Measurements from ENCODE around the gene STX16. TPM values are rescaled to one million over a fixed set of nuclear protein-coding genes. Genes with fewer than 3 reads are reported as not detected.

STX16 gene
- total and polyA plus RNA-seq, 2 of the 13 experiments (the other 11 are each of a cell fraction or from before 2014, with no cell fraction given) = 28.0 to 72.7 TPM

- TF ChIP-seq HNRNPK (IDR thresholded peaks at IDR 0.05; ENCODE audit: low read depth, low read length, poor library complexity, severe bottlenecking) (peak; percentile 96), ZFP41 (CRISPR knock-in tag; IDR thresholded peaks at IDR 0.05; ENCODE audit: borderline replicate concordance) (peak; percentile 97), ZNF713 (CRISPR knock-in tag; IDR thresholded peaks at IDR 0.05) (peak; percentile 96; the same call in 1 of the 2 replicates), NR1H2 (CRISPR knock-in tag; IDR thresholded peaks at IDR 0.05; ENCODE audit: borderline replicate concordance, low read depth) (peak; percentile 98; the same call in 1 of the 2 replicates), KAT2B (IDR thresholded peaks at IDR 0.05; ENCODE audit: borderline replicate concordance, low read depth, low read length) (no peak), ZKSCAN8 (CRISPR knock-in tag; IDR thresholded peaks at IDR 0.05; ENCODE audit: borderline replicate concordance) (peak; percentile 98), SMARCC2 (IDR thresholded peaks at IDR 0.05) (no peak), ZNF572 (CRISPR knock-in tag; IDR thresholded peaks at IDR 0.05) (peak; percentile 97), PRMT3 (CRISPR knock-in tag; IDR thresholded peaks at IDR 0.05; ENCODE audit: borderline replicate concordance, low read depth) (0 out of 2 replicates have a peak, but pooled peaks have one; percentile 7), MEF2D (CRISPR knock-in tag; IDR thresholded peaks at IDR 0.05) (peak; percentile 98), ZNF296 (CRISPR knock-in tag; conservative IDR thresholded peaks at IDR 0.05) (no peak; the same call in 1 of the 2 replicates), E2F1 (CRISPR knock-in tag; IDR thresholded peaks at IDR 0.05) (0 out of 2 replicates have a peak, but pooled peaks have one; percentile 59), SP2 (CRISPR knock-in tag; IDR thresholded peaks at IDR 0.05) (peak; percentile 81), ONECUT2 (CRISPR knock-in tag; IDR thresholded peaks at IDR 0.05) (peak; percentile 72), ISL2 (CRISPR knock-in tag; IDR thresholded peaks at IDR 0.05) (peak; percentile 94), FOXO1 (CRISPR knock-in tag; IDR thresholded peaks at IDR 0.05) (peak; percentile 97), SKI (IDR thresholded peaks at IDR 0.05; ENCODE audit: partially characterized antibody) (no peak), ZUFSP (CRISPR knock-in tag; IDR thresholded peaks at IDR 0.05; ENCODE audit: borderline replicate concordance) (no peak; the same call in 1 of the 2 replicates), POLR2A (IDR thresholded peaks at IDR 0.05; ENCODE audit: insufficient read depth in 1 of 2, low read depth in 2 of 2, low read length in 2 of 2) (peak; percentile 94 to 95), EZH2 (conservative IDR thresholded peaks at IDR 0.05; ENCODE audit: low read depth, low read length) (no peak), RFX5 (IDR thresholded peaks at IDR 0.05; ENCODE audit: low read depth, low read length) (peak; percentile 87), NFYB (CRISPR knock-in tag; IDR thresholded peaks at IDR 0.05) (peak; percentile 54), ZNF839 (CRISPR knock-in tag; IDR thresholded peaks at IDR 0.05; ENCODE audit: borderline replicate concordance) (peak; percentile 98; the same call in 1 of the 2 replicates), MYNN (CRISPR knock-in tag; IDR thresholded peaks at IDR 0.05; ENCODE audit: low read depth) (0 out of 2 replicates have a peak, but pooled peaks have one; percentile 80), SNRNP70 (IDR thresholded peaks at IDR 0.05; ENCODE audit: low read depth, low read length) (no peak), ZNF337 (CRISPR knock-in tag; IDR thresholded peaks at IDR 0.05; ENCODE audit: borderline replicate concordance, low read depth) (peak; percentile 97; the same call in 1 of the 2 replicates), JARID2 (CRISPR knock-in tag; IDR thresholded peaks at IDR 0.05; ENCODE audit: insufficient replicate concordance) (peak; percentile 95)
These were observed at the start of gene STX16 (continued) for GRCh38 chr20:58650776-58651558.
